Measurements from ENCODE around the gene GFOD2. TPM values are rescaled to one million over a fixed set of nuclear protein-coding genes. Genes with fewer than 3 reads are reported as not detected.

Gene GFOD2
- total and polyA plus RNA-seq, 2 of the 13 experiments (the other 11 are each of a cell fraction or from before 2014, with no cell fraction given), result 11.1 to 17.2 TPM

DNA sequence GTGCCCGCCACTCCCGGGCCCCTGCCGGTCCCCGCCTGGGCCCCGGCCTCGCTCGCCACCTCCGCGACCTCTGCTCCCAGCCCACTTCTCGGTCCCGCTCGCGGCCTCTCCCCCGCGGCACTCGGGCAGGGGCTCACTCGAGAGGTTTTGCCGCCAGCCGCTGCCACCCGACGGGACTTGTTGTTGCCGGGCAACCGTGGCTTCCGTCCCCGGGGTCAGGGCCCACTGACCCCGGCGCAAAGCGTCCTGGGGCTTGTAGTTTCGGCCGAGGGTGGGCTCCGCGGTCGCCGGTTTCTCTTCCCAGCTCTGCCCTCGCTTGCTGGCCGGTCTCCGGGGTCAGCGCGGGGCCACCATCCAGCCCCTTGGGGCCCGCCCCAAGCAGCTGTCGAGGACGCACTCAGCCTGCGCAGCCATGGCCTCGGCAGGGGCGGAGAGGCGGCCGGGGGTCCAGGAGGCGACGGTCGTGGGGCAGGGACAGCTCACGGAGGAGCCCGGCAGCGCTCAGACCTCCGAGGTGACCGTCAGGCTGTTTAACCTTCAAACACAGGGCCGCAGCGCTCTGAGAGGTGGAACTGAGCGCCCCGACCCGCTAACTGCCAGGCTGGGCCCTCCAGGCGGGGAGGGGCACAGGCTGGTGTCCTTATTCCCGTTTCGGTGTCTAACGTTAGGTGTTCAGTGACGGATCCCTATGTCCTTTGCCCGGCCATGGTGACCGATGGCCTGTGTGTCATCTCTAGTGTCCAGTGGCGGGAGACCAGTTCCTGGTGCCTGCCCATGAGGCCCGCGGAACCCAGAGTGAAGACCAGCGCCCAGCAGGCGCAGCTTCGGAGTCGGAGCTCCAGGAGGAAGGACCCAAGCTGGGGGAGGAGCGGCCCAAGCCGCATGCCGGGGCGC is 52.3 kb downstream of the GFOD2 start, which contains the start of the genes C16orf86 and ENKD1 (continued):
- TF ChIP-seq HOXA7 (CRISPR knock-in tag; IDR thresholded peaks at IDR 0.05), result no peak
- TF ChIP-seq, protein P1, sequence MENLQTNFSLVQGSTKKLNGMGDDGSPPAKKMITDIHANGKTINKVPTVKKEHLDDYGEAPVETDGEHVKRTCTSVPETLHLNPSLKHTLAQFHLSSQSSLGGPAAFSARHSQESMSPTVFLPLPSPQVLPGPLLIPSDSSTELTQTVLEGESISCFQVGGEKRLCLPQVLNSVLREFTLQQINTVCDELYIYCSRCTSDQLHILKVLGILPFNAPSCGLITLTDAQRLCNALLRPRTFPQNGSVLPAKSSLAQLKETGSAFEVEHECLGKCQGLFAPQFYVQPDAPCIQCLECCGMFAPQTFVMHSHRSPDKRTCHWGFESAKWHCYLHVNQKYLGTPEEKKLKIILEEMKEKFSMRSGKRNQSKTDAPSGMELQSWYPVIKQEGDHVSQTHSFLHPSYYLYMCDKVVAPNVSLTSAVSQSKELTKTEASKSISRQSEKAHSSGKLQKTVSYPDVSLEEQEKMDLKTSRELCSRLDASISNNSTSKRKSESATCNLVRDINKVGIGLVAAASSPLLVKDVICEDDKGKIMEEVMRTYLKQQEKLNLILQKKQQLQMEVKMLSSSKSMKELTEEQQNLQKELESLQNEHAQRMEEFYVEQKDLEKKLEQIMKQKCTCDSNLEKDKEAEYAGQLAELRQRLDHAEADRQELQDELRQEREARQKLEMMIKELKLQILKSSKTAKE (CRISPR knock-in tag; IDR thresholded peaks at IDR 0.05; ENCODE audit: borderline replicate concordance), result 0 out of 2 replicates have a peak, but pooled peaks have one; percentile 8
- peak; percentile 87 for TF ChIP-seq ZNF18 (CRISPR knock-in tag; IDR thresholded peaks at IDR 0.05; ENCODE audit: insufficient replicate concordance)
- peak; percentile 83 for TF ChIP-seq PHF8 (CRISPR knock-in tag; IDR thresholded peaks at IDR 0.05)
- peak; percentile 75; the same call in 1 of the 2 replicates for TF ChIP-seq KDM2A (CRISPR knock-in tag; IDR thresholded peaks at IDR 0.05; ENCODE audit: borderline replicate concordance, low read depth)
- TF ChIP-seq KDM3A (CRISPR knock-in tag; IDR thresholded peaks at IDR 0.05; ENCODE audit: low read depth), result peak; percentile 88
- no peak for TF ChIP-seq ZNF570 (CRISPR knock-in tag; IDR thresholded peaks at IDR 0.05; ENCODE audit: borderline replicate concordance)
- peak; percentile 91; the same call in 1 of the 2 replicates for TF ChIP-seq SRY (CRISPR knock-in tag; IDR thresholded peaks at IDR 0.05)
- TF ChIP-seq, protein P2, sequence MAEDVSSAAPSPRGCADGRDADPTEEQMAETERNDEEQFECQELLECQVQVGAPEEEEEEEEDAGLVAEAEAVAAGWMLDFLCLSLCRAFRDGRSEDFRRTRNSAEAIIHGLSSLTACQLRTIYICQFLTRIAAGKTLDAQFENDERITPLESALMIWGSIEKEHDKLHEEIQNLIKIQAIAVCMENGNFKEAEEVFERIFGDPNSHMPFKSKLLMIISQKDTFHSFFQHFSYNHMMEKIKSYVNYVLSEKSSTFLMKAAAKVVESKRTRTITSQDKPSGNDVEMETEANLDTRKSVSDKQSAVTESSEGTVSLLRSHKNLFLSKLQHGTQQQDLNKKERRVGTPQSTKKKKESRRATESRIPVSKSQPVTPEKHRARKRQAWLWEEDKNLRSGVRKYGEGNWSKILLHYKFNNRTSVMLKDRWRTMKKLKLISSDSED (CRISPR knock-in tag; IDR thresholded peaks at IDR 0.05), result peak; percentile 75; the same call in 1 of the 2 replicates
- TF ChIP-seq ZNF737 (CRISPR knock-in tag; IDR thresholded peaks at IDR 0.05; ENCODE audit: borderline replicate concordance), result no peak
- TF ChIP-seq HOXD1 (CRISPR knock-in tag; IDR thresholded peaks at IDR 0.05), result peak; percentile 73; the same call in 1 of the 2 replicates
- no peak; the same call in none of the 2 replicates for TF ChIP-seq ZSCAN21 (CRISPR knock-in tag; IDR thresholded peaks at IDR 0.05; ENCODE audit: borderline replicate concordance)
- TF ChIP-seq, protein P3, sequence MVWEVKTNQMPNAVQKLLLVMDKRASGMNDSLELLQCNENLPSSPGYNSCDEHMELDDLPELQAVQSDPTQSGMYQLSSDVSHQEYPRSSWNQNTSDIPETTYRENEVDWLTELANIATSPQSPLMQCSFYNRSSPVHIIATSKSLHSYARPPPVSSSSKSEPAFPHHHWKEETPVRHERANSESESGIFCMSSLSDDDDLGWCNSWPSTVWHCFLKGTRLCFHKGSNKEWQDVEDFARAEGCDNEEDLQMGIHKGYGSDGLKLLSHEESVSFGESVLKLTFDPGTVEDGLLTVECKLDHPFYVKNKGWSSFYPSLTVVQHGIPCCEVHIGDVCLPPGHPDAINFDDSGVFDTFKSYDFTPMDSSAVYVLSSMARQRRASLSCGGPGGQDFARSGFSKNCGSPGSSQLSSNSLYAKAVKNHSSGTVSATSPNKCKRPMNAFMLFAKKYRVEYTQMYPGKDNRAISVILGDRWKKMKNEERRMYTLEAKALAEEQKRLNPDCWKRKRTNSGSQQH (CRISPR knock-in tag; IDR thresholded peaks at IDR 0.05; ENCODE audit: low read depth), result peak; percentile 22; the same call in 1 of the 2 replicates
- TF ChIP-seq, protein P4, sequence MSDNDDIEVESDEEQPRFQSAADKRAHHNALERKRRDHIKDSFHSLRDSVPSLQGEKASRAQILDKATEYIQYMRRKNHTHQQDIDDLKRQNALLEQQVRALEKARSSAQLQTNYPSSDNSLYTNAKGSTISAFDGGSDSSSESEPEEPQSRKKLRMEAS (IDR thresholded peaks at IDR 0.05), result peak; percentile 41
- TF ChIP-seq ZNF747 (CRISPR knock-in tag; IDR thresholded peaks at IDR 0.05; ENCODE audit: borderline replicate concordance), result peak; percentile 36
- 0 out of 2 replicates have a peak, but pooled peaks have one; percentile 35 for TF ChIP-seq ZNF333 (CRISPR knock-in tag; IDR thresholded peaks at IDR 0.05; ENCODE audit: borderline replicate concordance)
- peak; percentile 81; the same call in 1 of the 2 replicates for TF ChIP-seq SUZ12 (IDR thresholded peaks at IDR 0.05; ENCODE audit: low read depth, low read length)
- peak; percentile 19; the same call in 1 of the 2 replicates for TF ChIP-seq ZNF607 (CRISPR knock-in tag; IDR thresholded peaks at IDR 0.05; ENCODE audit: borderline replicate concordance)
